UCSD-AML1 (cell line): ENCODE results near the gene CCHCR1.
A peak's percentile ranks its signal among the peaks of the same experiment; 100 is the strongest.
"Not testable (repeated sequence)": the region's sequence is repeated elsewhere in the genome, so short reads cannot be mapped to it uniquely, and the experiment has no call there.

Experiments used
- DNase-seq: peaks from one replicate; lab custom pipeline; 2025; ENCODE audit not compliant: unreplicated experiment; lab: John Stamatoyannopoulos, UW

Gene CCHCR1

DNA sequence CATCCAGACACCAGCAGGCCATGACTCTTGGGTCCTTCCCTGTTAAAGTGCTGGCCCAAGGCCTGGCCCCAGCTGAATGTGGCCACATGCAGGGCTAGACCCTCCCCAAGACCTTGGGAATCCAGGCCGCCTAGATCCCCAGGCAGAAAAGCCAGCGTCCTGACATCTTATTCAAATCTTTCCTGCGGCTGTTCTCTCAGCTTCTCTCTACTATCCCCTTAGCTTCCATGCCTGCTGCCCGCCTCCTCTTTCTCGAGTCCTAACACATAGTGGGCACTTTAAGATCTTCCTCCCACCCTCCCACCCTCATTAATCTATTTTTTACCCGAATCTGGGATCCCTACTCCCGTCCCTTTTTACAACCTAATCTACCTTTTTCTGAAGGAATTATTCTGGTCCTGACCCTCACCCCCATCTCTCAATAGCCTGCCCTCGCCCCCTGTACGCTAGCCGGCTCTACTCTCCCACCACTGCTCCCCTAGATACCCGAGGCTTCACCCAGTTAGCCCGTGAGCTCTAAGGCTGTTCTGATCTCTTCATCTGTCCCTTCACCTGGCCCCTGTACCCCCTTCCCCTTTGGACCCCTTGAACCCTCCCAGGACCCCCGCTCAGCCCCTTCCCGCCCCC lies at the start of gene CCHCR1:
Gene CCHCR1, minus strand, starts transcription at position 290 of the 627 bp plus-strand sequence. Its CDS starts 202 bp downstream, at position 88.
- DNase-seq = no peak

GRCh38 chr6:31205638-31206037 lies 48.0 kb upstream of the CCHCR1 start:
- no peak for DNase-seq

- no peak for DNase-seq
Measured at GRCh38 chr6:31204751-31205145, 47.1 kb upstream of the CCHCR1 start.

DNA sequence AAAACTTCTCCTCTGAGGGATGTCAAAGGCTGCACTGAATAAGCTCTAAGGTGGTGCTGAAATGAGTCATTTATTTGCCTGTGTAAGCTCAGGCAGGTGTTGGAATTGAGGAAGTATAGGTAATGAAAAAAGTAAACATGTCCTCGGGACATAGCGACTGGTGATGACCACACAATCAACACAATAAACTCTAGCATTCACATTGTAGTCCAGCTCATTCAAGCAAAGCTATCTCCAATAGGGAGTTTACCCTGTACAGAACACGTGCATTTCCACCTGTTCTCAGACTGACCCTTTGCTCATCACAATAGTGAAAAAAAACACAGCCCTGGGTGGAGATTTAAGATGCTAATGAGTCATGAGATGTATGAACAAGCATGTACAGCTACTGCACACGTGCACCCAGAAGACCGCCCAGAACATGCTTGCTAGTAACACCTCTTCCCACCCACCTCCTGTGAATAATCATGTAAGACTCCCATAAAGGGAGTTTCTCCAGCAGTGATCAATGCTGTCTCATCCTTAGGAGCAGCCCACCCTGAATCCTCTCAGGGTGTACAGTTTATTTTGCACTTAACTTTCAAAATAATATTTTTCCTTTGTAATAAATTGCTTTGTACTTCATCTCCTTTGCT lies 45.9 kb upstream of the CCHCR1 start:
- no peak for DNase-seq

DNA sequence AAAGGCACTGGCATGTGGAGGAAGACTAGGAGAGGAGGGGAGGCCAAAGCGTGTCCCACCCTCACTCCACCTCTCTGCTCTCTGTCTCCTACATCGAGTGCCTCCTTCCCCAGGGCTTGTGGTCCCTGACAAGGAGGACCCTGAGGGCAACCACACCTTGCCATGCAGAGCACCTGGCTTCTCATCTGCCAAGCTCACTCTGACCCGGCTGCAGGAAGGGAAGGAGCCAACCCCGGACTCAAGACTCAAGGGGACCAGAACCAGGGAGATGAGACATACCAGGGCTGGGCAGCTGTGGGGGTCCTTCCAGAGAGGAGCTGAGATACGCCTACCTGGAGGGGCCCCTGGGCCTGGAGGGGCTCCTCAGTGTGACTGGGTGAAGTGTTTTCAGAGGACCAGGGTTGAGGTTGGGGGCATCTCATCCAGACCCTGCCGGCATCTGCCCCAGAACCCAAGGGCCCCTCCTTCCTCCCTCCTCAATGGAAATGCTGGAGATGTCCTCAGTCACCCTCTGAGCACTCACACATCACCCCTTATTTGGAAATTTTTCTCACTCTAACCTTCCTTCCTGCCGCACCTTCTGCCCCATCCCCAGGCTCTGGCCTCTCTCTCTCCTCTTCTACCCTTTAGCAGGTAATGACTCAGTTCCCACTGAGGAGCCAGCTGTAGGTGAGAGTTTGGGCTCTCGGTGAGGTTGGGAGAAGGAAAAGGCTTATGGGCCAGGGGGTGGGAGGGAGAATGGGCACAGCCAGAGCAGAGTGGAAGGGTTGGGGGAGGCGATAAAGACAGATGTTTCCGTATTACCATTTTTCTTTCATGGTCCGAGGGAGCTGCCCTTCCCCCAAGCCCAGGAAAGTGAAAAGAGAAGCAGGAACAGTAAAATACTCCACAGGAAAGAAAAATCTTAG lies 44.9 kb upstream of the CCHCR1 start:
- peak; percentile 54 for DNase-seq

- not testable (repeated sequence) for DNase-seq
Measured at GRCh38 chr6:31199105-31199452, 41.5 kb upstream of the CCHCR1 start.

GRCh38 chr6:31197559-31198305 lies 40.1 kb upstream of the CCHCR1 start:
- peak; percentile 92 for DNase-seq

- DNase-seq = not testable (repeated sequence)
Measured at GRCh38 chr6:31196251-31197022, 38.8 kb upstream of the CCHCR1 start.

- DNase-seq = not testable (repeated sequence)
Measured at GRCh38 chr6:31195308-31195979, 37.8 kb upstream of the CCHCR1 start.

GRCh38 chr6:31194061-31194834 lies 36.6 kb upstream of the CCHCR1 start:
- DNase-seq = no peak

GRCh38 chr6:31193206-31193605 lies 35.6 kb upstream of the CCHCR1 start:
- no peak for DNase-seq

- DNase-seq = peak; percentile 59
Measured at GRCh38 chr6:31192431-31193105, 35.0 kb upstream of the CCHCR1 start.

GRCh38 chr6:31190488-31190887 lies 32.9 kb upstream of the CCHCR1 start:
- DNase-seq = no peak

DNA sequence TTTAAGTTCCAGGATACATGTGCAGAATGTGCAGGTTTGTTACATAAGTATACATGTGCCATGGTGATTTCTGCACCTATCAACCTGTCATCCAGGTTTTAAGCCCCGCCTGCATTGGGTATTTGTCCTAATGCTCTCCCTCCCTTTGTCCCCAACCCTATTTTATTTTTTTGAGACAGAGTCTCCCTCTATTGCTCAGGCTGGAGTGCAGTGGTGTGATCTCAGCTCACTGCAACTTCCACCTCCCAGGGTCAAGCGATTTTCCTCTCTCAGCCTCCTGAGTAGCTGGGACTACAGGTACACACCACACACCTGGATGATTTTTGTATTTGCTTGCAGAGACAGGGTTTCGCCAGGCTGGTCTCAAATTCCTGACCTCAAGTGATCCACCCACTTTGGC lies 31.6 kb upstream of the CCHCR1 start:
- not testable (repeated sequence) for DNase-seq

GRCh38 chr6:31187780-31188194 lies 30.2 kb upstream of the CCHCR1 start:
- no peak for DNase-seq

GRCh38 chr6:31186052-31186734 lies 28.6 kb upstream of the CCHCR1 start:
- no peak for DNase-seq

- not testable (repeated sequence) for DNase-seq
Measured at GRCh38 chr6:31185695-31186051, 28.1 kb upstream of the CCHCR1 start.

GRCh38 chr6:31183859-31184258 lies 26.3 kb upstream of the CCHCR1 start:
- DNase-seq = not testable (repeated sequence)
